Astrocyte of the spinal cord (primary cell): Measurements from ENCODE around the gene GDI2.
A peak's percentile ranks its signal among the peaks of the same experiment; 100 is the strongest.
"Not testable (repeated sequence)": the region's sequence is repeated elsewhere in the genome, so short reads cannot be mapped to it uniquely, and the experiment has no call there.

Experiments used
- DNase-seq: peaks from one replicate; pipeline ENCODE4 v3.0.0; 2011; ENCODE audit warnings: low read depth, low spot score
- H3K4me3 ChIP-seq: 2 replicates; pipeline ENCODE4 v1.5.1; 2011; ENCODE audit warnings: low read depth, mild to moderate bottlenecking, low read length, moderate library complexity
- CTCF ChIP-seq: IDR thresholded peaks from 2 replicates; pipeline ENCODE4 v1.5.1; 2012; ENCODE audit warnings: low read depth, mild to moderate bottlenecking, low read length, inconsistent platforms
- in situ Hi-C: cut with HindIII; loops from 2 replicates; pipeline ENCODE4 v1.10.0; 2017; ENCODE audit warnings: low sequenced_read_pairs

Gene GDI2

GRCh38 chr10:5788969-5789368 is 24.3 kb downstream of the GDI2 start:
- H3K4me3 ChIP-seq, result no peak overlapping the region
- no peak for TF ChIP-seq CTCF
- in situ Hi-C loops, result no loop called here
- DNase-seq, result no peak

- H3K4me3 ChIP-seq, result no peak overlapping the region
- no peak for TF ChIP-seq CTCF
- in situ Hi-C loops, result no loop called here
- DNase-seq, result no peak
These were observed 29.9 kb downstream of the GDI2 start for GRCh38 chr10:5783300-5783699.

GRCh38 chr10:5782174-5782573 is 31.1 kb downstream of the GDI2 start:
- no peak overlapping the region for H3K4me3 ChIP-seq
- TF ChIP-seq CTCF, result no peak
- in situ Hi-C loops, result no loop called here
- DNase-seq, result no peak

- DNase-seq, result no peak
- in situ Hi-C loops, result no loop called here
- no peak for TF ChIP-seq CTCF
- H3K4me3 ChIP-seq, result no peak overlapping the region
These were observed 33.5 kb downstream of the GDI2 start for GRCh38 chr10:5779730-5780129.

GRCh38 chr10:5777758-5778157 is 35.5 kb downstream of the GDI2 start:
- H3K4me3 ChIP-seq, DNase-seq, in situ Hi-C loops: not testable (repeated sequence)

DNA sequence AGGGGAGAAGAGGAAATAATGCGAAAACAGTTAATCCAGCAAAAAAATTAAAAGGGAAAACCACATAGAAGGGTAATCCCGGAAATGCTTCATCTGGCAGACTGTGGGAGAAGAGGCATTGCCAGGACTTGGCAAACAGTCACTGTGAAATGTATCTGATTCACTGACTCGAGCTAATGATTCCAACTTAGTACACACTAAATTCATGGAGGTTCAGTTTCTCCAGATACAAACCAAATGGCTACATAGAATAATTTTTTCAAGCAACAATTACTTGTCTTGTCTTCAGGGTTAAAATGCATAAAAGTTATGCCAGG is 36.4 kb downstream of the GDI2 start:
- DNase-seq, result peak; percentile 68
- TF ChIP-seq CTCF, result no peak
- H3K4me3 ChIP-seq, result no peak overlapping the region
- in situ Hi-C loops, result no loop called here

DNA sequence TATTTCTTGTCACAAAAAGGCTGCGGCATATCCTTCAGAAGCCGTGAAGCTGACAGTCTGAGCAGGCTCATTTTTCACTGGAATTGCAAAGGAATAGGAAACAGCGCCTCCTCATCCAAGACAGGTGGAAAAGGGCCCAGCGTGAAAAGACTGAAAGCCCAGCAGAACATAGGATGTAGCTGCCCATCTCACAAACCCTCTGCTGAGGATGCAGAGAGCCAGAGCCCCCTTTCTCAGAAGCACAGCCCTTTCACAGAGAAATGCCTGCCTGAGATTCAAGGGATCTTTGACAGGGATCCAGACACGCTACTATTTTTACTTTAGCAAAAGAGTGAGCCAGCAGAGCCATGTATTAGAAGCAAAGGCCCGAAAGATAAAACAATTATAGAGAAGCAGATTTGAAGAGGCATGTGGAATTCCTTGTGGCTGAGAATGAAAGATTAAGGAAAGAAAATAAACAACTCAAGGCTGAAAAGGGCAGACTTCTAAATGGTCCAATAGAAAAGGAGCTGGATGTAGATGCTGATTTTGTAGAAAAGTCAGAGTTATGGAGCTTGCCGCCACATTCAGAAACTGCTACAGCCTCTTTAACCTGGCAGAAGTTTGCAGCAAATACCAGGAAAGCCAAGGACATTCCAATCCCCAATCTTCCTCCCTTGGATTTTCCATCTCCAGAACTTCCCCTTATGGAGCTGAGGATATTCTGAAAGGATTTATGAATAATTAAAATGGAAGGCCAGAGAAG is 36.9 kb downstream of the GDI2 start:
- no peak overlapping the region for H3K4me3 ChIP-seq
- peak; percentile 21 for TF ChIP-seq CTCF
- in situ Hi-C loops, result no loop called here
- no peak for DNase-seq
